ENCODE results near the gene RFTN1. TPM values are rescaled to one million over a fixed set of nuclear protein-coding genes. Genes with fewer than 3 reads are reported as not detected.
A peak's percentile ranks its signal among the peaks of the same experiment; 100 is the strongest.

The RFTN1 gene
- total and polyA plus RNA-seq, 2 experiments from 2014 or later = 3.3 to 7.2 TPM

DNA sequence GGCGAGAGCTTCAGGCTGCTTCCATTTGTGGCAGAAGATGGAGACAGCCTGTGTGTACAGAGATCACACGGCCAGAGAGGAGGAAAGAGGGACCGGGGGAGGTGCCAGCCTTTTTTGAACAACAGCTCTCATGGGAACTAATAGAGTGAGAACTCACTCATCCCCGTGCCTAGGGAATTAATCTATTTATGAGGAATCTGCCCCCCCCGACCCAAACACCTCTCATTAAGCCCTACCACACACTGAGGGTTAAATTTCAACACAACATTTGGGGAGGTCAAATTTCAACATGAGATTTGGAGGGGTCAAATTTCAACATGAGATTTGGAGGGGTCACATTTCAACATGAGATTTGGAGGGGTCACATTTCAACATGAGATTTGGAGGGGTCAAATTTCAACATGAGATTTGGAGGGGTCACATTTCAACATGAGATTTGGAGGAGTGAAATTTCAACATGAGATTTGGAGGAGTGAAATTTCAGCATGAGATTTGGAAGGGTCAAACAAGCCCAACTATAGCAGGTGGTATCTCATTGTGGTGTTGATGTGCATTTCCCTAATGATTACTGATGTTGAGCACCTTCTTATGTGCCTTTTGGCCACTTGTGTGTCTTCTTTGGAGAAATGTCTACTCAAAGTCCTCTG, 20.6 kb upstream of the RFTN1 start:
- H3K27ac ChIP-seq (ENCODE audit: low read depth) = 0 out of 2 replicates have a peak overlapping the region, but pooled peaks have one; percentile 72
- H3K4me3 Mint-ChIP-seq = no peak overlapping the region
- TF ChIP-seq CREB1 (CRISPR knock-in tag; IDR thresholded peaks at IDR 0.05; ENCODE audit: low read depth) = no peak
- TF ChIP-seq, protein P1, sequence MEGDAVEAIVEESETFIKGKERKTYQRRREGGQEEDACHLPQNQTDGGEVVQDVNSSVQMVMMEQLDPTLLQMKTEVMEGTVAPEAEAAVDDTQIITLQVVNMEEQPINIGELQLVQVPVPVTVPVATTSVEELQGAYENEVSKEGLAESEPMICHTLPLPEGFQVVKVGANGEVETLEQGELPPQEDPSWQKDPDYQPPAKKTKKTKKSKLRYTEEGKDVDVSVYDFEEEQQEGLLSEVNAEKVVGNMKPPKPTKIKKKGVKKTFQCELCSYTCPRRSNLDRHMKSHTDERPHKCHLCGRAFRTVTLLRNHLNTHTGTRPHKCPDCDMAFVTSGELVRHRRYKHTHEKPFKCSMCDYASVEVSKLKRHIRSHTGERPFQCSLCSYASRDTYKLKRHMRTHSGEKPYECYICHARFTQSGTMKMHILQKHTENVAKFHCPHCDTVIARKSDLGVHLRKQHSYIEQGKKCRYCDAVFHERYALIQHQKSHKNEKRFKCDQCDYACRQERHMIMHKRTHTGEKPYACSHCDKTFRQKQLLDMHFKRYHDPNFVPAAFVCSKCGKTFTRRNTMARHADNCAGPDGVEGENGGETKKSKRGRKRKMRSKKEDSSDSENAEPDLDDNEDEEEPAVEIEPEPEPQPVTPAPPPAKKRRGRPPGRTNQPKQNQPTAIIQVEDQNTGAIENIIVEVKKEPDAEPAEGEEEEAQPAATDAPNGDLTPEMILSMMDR (conservative IDR thresholded peaks at IDR 0.05; ENCODE audit: low read depth in 2 of 2) = no peak
- no peak for TF ChIP-seq STAT1 (IDR thresholded peaks at IDR 0.05; ENCODE audit: unreplicated experiment)
- no peak for TF ChIP-seq EZH2 (IDR thresholded peaks at IDR 0.05; ENCODE audit: low read depth, unreplicated experiment)
- TF ChIP-seq, protein P2, sequence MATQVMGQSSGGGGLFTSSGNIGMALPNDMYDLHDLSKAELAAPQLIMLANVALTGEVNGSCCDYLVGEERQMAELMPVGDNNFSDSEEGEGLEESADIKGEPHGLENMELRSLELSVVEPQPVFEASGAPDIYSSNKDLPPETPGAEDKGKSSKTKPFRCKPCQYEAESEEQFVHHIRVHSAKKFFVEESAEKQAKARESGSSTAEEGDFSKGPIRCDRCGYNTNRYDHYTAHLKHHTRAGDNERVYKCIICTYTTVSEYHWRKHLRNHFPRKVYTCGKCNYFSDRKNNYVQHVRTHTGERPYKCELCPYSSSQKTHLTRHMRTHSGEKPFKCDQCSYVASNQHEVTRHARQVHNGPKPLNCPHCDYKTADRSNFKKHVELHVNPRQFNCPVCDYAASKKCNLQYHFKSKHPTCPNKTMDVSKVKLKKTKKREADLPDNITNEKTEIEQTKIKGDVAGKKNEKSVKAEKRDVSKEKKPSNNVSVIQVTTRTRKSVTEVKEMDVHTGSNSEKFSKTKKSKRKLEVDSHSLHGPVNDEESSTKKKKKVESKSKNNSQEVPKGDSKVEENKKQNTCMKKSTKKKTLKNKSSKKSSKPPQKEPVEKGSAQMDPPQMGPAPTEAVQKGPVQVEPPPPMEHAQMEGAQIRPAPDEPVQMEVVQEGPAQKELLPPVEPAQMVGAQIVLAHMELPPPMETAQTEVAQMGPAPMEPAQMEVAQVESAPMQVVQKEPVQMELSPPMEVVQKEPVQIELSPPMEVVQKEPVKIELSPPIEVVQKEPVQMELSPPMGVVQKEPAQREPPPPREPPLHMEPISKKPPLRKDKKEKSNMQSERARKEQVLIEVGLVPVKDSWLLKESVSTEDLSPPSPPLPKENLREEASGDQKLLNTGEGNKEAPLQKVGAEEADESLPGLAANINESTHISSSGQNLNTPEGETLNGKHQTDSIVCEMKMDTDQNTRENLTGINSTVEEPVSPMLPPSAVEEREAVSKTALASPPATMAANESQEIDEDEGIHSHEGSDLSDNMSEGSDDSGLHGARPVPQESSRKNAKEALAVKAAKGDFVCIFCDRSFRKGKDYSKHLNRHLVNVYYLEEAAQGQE (IDR thresholded peaks at IDR 0.05; ENCODE audit: unreplicated experiment) = no peak
- no peak for TF ChIP-seq JUNB (IDR thresholded peaks at IDR 0.05; ENCODE audit: unreplicated experiment)
- TF ChIP-seq EZH2phosphoT487 (IDR thresholded peaks at IDR 0.05; ENCODE audit: unreplicated experiment) = no peak
- TF ChIP-seq, protein P3, sequence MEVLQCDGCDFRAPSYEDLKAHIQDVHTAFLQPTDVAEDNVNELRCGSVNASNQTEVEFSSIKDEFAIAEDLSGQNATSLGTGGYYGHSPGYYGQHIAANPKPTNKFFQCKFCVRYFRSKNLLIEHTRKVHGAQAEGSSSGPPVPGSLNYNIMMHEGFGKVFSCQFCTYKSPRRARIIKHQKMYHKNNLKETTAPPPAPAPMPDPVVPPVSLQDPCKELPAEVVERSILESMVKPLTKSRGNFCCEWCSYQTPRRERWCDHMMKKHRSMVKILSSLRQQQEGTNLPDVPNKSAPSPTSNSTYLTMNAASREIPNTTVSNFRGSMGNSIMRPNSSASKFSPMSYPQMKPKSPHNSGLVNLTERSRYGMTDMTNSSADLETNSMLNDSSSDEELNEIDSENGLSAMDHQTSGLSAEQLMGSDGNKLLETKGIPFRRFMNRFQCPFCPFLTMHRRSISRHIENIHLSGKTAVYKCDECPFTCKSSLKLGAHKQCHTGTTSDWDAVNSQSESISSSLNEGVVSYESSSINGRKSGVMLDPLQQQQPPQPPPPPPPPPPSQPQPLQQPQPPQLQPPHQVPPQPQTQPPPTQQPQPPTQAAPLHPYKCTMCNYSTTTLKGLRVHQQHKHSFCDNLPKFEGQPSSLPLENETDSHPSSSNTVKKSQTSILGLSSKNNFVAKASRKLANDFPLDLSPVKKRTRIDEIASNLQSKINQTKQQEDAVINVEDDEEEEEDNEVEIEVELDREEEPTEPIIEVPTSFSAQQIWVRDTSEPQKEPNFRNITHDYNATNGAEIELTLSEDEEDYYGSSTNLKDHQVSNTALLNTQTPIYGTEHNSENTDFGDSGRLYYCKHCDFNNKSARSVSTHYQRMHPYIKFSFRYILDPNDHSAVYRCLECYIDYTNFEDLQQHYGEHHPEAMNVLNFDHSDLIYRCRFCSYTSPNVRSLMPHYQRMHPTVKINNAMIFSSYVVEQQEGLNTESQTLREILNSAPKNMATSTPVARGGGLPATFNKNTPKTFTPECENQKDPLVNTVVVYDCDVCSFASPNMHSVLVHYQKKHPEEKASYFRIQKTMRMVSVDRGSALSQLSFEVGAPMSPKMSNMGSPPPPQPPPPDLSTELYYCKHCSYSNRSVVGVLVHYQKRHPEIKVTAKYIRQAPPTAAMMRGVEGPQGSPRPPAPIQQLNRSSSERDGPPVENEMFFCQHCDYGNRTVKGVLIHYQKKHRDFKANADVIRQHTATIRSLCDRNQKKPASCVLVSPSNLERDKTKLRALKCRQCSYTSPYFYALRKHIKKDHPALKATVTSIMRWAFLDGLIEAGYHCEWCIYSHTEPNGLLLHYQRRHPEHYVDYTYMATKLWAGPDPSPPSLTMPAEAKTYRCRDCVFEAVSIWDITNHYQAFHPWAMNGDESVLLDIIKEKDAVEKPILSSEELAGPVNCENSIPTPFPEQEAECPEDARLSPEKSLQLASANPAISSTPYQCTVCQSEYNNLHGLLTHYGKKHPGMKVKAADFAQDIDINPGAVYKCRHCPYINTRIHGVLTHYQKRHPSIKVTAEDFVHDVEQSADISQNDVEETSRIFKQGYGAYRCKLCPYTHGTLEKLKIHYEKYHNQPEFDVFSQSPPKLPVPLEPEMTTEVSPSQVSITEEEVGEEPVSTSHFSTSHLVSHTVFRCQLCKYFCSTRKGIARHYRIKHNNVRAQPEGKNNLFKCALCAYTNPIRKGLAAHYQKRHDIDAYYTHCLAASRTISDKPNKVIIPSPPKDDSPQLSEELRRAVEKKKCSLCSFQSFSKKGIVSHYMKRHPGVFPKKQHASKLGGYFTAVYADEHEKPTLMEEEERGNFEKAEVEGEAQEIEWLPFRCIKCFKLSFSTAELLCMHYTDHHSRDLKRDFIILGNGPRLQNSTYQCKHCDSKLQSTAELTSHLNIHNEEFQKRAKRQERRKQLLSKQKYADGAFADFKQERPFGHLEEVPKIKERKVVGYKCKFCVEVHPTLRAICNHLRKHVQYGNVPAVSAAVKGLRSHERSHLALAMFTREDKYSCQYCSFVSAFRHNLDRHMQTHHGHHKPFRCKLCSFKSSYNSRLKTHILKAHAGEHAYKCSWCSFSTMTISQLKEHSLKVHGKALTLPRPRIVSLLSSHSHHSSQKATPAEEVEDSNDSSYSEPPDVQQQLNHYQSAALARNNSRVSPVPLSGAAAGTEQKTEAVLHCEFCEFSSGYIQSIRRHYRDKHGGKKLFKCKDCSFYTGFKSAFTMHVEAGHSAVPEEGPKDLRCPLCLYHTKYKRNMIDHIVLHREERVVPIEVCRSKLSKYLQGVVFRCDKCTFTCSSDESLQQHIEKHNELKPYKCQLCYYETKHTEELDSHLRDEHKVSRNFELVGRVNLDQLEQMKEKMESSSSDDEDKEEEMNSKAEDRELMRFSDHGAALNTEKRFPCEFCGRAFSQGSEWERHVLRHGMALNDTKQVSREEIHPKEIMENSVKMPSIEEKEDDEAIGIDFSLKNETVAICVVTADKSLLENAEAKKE (CRISPR knock-in tag; IDR thresholded peaks at IDR 0.05) = no peak
- TF ChIP-seq ZNF114 (CRISPR knock-in tag; IDR thresholded peaks at IDR 0.05) = no peak
- TF ChIP-seq NANOG (IDR thresholded peaks at IDR 0.05; ENCODE audit: borderline replicate concordance) = no peak
- TF ChIP-seq ZNF331 (CRISPR knock-in tag; IDR thresholded peaks at IDR 0.05; ENCODE audit: low read depth) = no peak
- TF ChIP-seq, protein P4, sequence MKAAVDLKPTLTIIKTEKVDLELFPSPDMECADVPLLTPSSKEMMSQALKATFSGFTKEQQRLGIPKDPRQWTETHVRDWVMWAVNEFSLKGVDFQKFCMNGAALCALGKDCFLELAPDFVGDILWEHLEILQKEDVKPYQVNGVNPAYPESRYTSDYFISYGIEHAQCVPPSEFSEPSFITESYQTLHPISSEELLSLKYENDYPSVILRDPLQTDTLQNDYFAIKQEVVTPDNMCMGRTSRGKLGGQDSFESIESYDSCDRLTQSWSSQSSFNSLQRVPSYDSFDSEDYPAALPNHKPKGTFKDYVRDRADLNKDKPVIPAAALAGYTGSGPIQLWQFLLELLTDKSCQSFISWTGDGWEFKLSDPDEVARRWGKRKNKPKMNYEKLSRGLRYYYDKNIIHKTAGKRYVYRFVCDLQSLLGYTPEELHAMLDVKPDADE (IDR thresholded peaks at IDR 0.05) = no peak
- TF ChIP-seq POLR2AphosphoS5 (IDR thresholded peaks at IDR 0.05; ENCODE audit: low read depth) = no peak
- peak; percentile 75 for DNase-seq (ENCODE audit: low spot score)
- peaks cover 13% of the 10 kb centered on the region for H3K27me3 Mint-ChIP-seq (ENCODE audit: insufficient read depth, low read depth, poor library complexity)
- H3F3A ChIP-seq (replicated peaks; ENCODE audit: low read depth) = peaks cover 17% of the 10 kb centered on the region; the same call in 1 of the 2 replicates
- H3K4me2 ChIP-seq = peak overlapping the region; percentile 17
- H3K36me3 ChIP-seq (ENCODE audit: insufficient read depth) = no peaks in the 10 kb centered on the region
- H3K27ac Mint-ChIP-seq = peak overlapping the region; percentile 57
- no peaks in the 10 kb centered on the region for H4K20me1 ChIP-seq (replicated peaks; ENCODE audit: insufficient read depth)
- no peak overlapping the region for H3K4me3 ChIP-seq
- ATAC-seq = peak; percentile 61
- H3K79me2 ChIP-seq (replicated peaks; ENCODE audit: insufficient read depth) = no peaks in the 10 kb centered on the region
- H2AFZ ChIP-seq = peak overlapping the region; percentile 6; the same call in 1 of the 2 replicates
- no peaks in the 10 kb centered on the region for H3K36me3 Mint-ChIP-seq (ENCODE audit: low read depth)
- H3K4me1 ChIP-seq (ENCODE audit: insufficient read depth) = peaks cover 27% of the 10 kb centered on the region
- H3K27me3 ChIP-seq (ENCODE audit: insufficient read depth) = no peaks in the 10 kb centered on the region
- H3K9me3 Mint-ChIP-seq = peaks cover 3% of the 10 kb centered on the region; the same call in 1 of the 3 replicates
- no peaks in the 10 kb centered on the region for H3K9me2 ChIP-seq (ENCODE audit: insufficient read depth)
- H3K4me1 Mint-ChIP-seq = peaks cover 39% of the 10 kb centered on the region

Measured in GM23338 (cell line).